Neuron (in vitro differentiated cells): ENCODE data around the gene CYTH3.
"Not testable (repeated sequence)": the region's sequence is repeated elsewhere in the genome, so short reads cannot be mapped to it uniquely, and the experiment has no call there.

Experiments used
- H2AFZ ChIP-seq: one replicate; pipeline ENCODE4 v1.6.1; 2013; ENCODE audit warnings: low read depth, mild to moderate bottlenecking, inconsistent platforms, low read length, moderate library complexity
- H3K27me3 ChIP-seq: one replicate; pipeline ENCODE4 v1.6.1; 2013; ENCODE audit warnings: low read length; ENCODE audit not compliant: insufficient read depth
- H3K36me3 ChIP-seq: one replicate; pipeline ENCODE4 v1.6.1; 2013; ENCODE audit warnings: low read length; ENCODE audit not compliant: insufficient read depth
- H3K4me1 ChIP-seq: one replicate; pipeline ENCODE4 v1.6.1; 2013; ENCODE audit warnings: low read length; ENCODE audit not compliant: insufficient read depth
- H3K4me3 ChIP-seq: 2 replicates; pipeline ENCODE4 v1.5.1; 2013; ENCODE audit warnings: mild to moderate bottlenecking, low read length, moderate library complexity
- H3K9me3 ChIP-seq: one replicate; pipeline ENCODE4 v1.6.1; 2013; ENCODE audit warnings: low read length

The CYTH3 gene

GRCh38 chr7:6272481-6273323 is at the start of gene CYTH3:
Gene CYTH3 (minus strand): TSS chr7:6272624. CDS start chr7:6272507, 117 bp downstream.
- Histone ChIP-seq H3K36me3 (no peaks in the 10 kb centered on the region), H2AFZ (peak within 1 kb of the TSS; percentile 65), H3K9me3 (no peaks in the 10 kb centered on the region), H3K27me3 (peaks cover 4% of the 10 kb centered on the region), H3K4me3 (peak within 1 kb of the TSS; percentile 99), H3K4me1 (peaks cover 32% of the 10 kb centered on the region)

- H3K4me3 ChIP-seq = no peak overlapping the region
Measured at GRCh38 chr7:6320791-6321190, 48.4 kb upstream of the CYTH3 start.

GRCh38 chr7:6317797-6318438 is 45.5 kb upstream of the CYTH3 start:
- Histone ChIP-seq H2AFZ (no peak overlapping the region), H3K36me3 (no peaks in the 10 kb centered on the region), H3K4me3 (no peak overlapping the region)

More at GRCh38 chr7:6320791-6321190, 48.4 kb upstream of the CYTH3 start:
- Histone ChIP-seq H3K36me3 (no peaks in the 10 kb centered on the region), H2AFZ (no peak overlapping the region), H3K9me3 (no peaks in the 10 kb centered on the region), H3K27me3 (no peaks in the 10 kb centered on the region), H3K4me1 (peaks cover 2% of the 10 kb centered on the region)

GRCh38 chr7:6316226-6316625 is 43.8 kb upstream of the CYTH3 start:
- Histone ChIP-seq H3K4me3 (no peak overlapping the region), H2AFZ (no peak overlapping the region), H3K27me3 (no peaks in the 10 kb centered on the region), H3K9me3 (no peaks in the 10 kb centered on the region), H3K36me3 (no peaks in the 10 kb centered on the region), H3K4me1 (no peaks in the 10 kb centered on the region)

More at GRCh38 chr7:6317797-6318438, 45.5 kb upstream of the CYTH3 start:
- no peaks in the 10 kb centered on the region for H3K9me3 ChIP-seq
- no peaks in the 10 kb centered on the region for H3K27me3 ChIP-seq
- no peaks in the 10 kb centered on the region for H3K4me1 ChIP-seq

GRCh38 chr7:6315746-6316145 is 43.3 kb upstream of the CYTH3 start:
- Histone ChIP-seq H3K9me3 (no peaks in the 10 kb centered on the region), H3K4me1 (no peaks in the 10 kb centered on the region), H3K27me3 (no peaks in the 10 kb centered on the region), H3K4me3 (no peak overlapping the region), H3K36me3 (no peaks in the 10 kb centered on the region), H2AFZ (no peak overlapping the region)

GRCh38 chr7:6310271-6310993 is 38.0 kb upstream of the CYTH3 start:
- peaks cover 7% of the 10 kb centered on the region for H3K4me1 ChIP-seq
- no peaks in the 10 kb centered on the region for H3K9me3 ChIP-seq
- no peaks in the 10 kb centered on the region for H3K36me3 ChIP-seq
- no peaks in the 10 kb centered on the region for H3K27me3 ChIP-seq
- no peak overlapping the region for H3K4me3 ChIP-seq
- H2AFZ ChIP-seq = no peak overlapping the region

- no peaks in the 10 kb centered on the region for H3K9me3 ChIP-seq
- H2AFZ ChIP-seq = peak overlapping the region; percentile 57
- H3K27me3 ChIP-seq = no peaks in the 10 kb centered on the region
- H3K4me1 ChIP-seq = peaks cover 7% of the 10 kb centered on the region
- H3K4me3 ChIP-seq = no peak overlapping the region
- H3K36me3 ChIP-seq = no peaks in the 10 kb centered on the region
Measured at GRCh38 chr7:6307762-6308161, 35.3 kb upstream of the CYTH3 start.

GRCh38 chr7:6306471-6306870 is 34.0 kb upstream of the CYTH3 start:
- no peaks in the 10 kb centered on the region for H3K36me3 ChIP-seq
- no peak overlapping the region for H3K4me3 ChIP-seq
- no peak overlapping the region for H2AFZ ChIP-seq
- no peaks in the 10 kb centered on the region for H3K27me3 ChIP-seq
- peaks cover 7% of the 10 kb centered on the region for H3K4me1 ChIP-seq
- no peaks in the 10 kb centered on the region for H3K9me3 ChIP-seq

- H3K9me3 ChIP-seq = no peaks in the 10 kb centered on the region
- H3K36me3 ChIP-seq = no peaks in the 10 kb centered on the region
- H3K4me3 ChIP-seq = no peak overlapping the region
Measured at GRCh38 chr7:6305330-6305729, 32.9 kb upstream of the CYTH3 start.

GRCh38 chr7:6301446-6301845 is 29.0 kb upstream of the CYTH3 start:
- H3K36me3 ChIP-seq, H3K9me3 ChIP-seq, H3K4me3 ChIP-seq, H3K4me1 ChIP-seq, H2AFZ ChIP-seq, H3K27me3 ChIP-seq: not testable (repeated sequence)

More at GRCh38 chr7:6305330-6305729, 32.9 kb upstream of the CYTH3 start:
- Histone ChIP-seq H3K27me3 (no peaks in the 10 kb centered on the region), H3K4me1 (peaks cover 7% of the 10 kb centered on the region), H2AFZ (no peak overlapping the region)

- H3K36me3 ChIP-seq = no peaks in the 10 kb centered on the region
- H3K4me3 ChIP-seq = no peak overlapping the region
- H3K4me1 ChIP-seq = no peaks in the 10 kb centered on the region
- no peaks in the 10 kb centered on the region for H3K27me3 ChIP-seq
- H2AFZ ChIP-seq = no peak overlapping the region
- no peaks in the 10 kb centered on the region for H3K9me3 ChIP-seq
Measured at GRCh38 chr7:6299774-6300173, 27.4 kb upstream of the CYTH3 start.

- Histone ChIP-seq H3K9me3 (no peaks in the 10 kb centered on the region), H3K36me3 (no peaks in the 10 kb centered on the region), H2AFZ (no peak overlapping the region), H3K27me3 (no peaks in the 10 kb centered on the region), H3K4me3 (no peak overlapping the region), H3K4me1 (no peaks in the 10 kb centered on the region)
Measured at GRCh38 chr7:6294839-6295238, 22.4 kb upstream of the CYTH3 start.

- no peaks in the 10 kb centered on the region for H3K36me3 ChIP-seq
- H3K4me3 ChIP-seq = no peak overlapping the region
- no peaks in the 10 kb centered on the region for H3K27me3 ChIP-seq
- no peaks in the 10 kb centered on the region for H3K4me1 ChIP-seq
- H3K9me3 ChIP-seq = no peaks in the 10 kb centered on the region
- no peak overlapping the region for H2AFZ ChIP-seq
Measured at GRCh38 chr7:6293202-6293601, 20.8 kb upstream of the CYTH3 start.
